Large intestine (tissue), 3 donors: Measurements from ENCODE around the gene NUP37. TPM values are rescaled to one million over a fixed set of nuclear protein-coding genes. Genes with fewer than 3 reads are reported as not detected.

Source experiments
- DNase-seq, 2 donors: peaks; one replicate each; pipeline versions ENCODE4 v3.0.0 to v3.0.0-alpha.2; 2013
- H3K27ac ChIP-seq: one replicate; pipeline ENCODE4 v1.5.1; 2013; ENCODE audit warnings: low read length
- H3K27me3 ChIP-seq: 2 replicates; pipeline ENCODE4 v1.6.1; 2013; ENCODE audit warnings: low read length; ENCODE audit not compliant: control insufficient read depth, insufficient read depth
- H3K36me3 ChIP-seq: 2 replicates; pipeline ENCODE4 v1.6.1; 2013; ENCODE audit warnings: low read length; ENCODE audit not compliant: control insufficient read depth, insufficient read depth
- H3K4me1 ChIP-seq: one replicate; pipeline ENCODE4 v1.6.1; 2013; ENCODE audit warnings: low read length; ENCODE audit not compliant: control insufficient read depth, insufficient read depth
- H3K4me3 ChIP-seq: one replicate; pipeline ENCODE4 v1.5.1; 2013; ENCODE audit warnings: low read length
- H3K9me3 ChIP-seq: one replicate; pipeline ENCODE4 v1.6.1; 2013; ENCODE audit warnings: mild to moderate bottlenecking, low read depth, low read length, moderate library complexity; ENCODE audit not compliant: control insufficient read depth
- WGBS: methylation state at CpG from one replicate; pipeline ENCODE4 v1.1.5; 2013; ENCODE audit warnings: low lambda C conversion rate; ENCODE audit not compliant: insufficient coverage; 5-methylcytosine and 5-hydroxymethylcytosine counted together
- polyA plus RNA-seq: library from polyadenylated mRNA; unstranded; fragments of 120-200 nt; gene quantifications from one replicate; pipeline ENCODE4 v1.2.1, GENCODE V29; 2013

The NUP37 gene
- polyA plus RNA-seq, 1 donor: 27.2 TPM

- 50% methylated on average over 2 of the region's 3 CpGs for WGBS
- no peak overlapping the region for H3K27ac ChIP-seq
- DNase-seq: no peak
- peaks cover 18% of the 10 kb centered on the region for H3K36me3 ChIP-seq
- H3K4me3 ChIP-seq: no peak overlapping the region
- no peaks in the 10 kb centered on the region for H3K27me3 ChIP-seq
- H3K4me1 ChIP-seq: no peaks in the 10 kb centered on the region
- no peaks in the 10 kb centered on the region for H3K9me3 ChIP-seq
These were observed 85.7 kb downstream of the NUP37 start for GRCh38 chr12:102033991-102034745.

- no peaks in the 10 kb centered on the region for H3K4me1 ChIP-seq
- no peak overlapping the region for H3K27ac ChIP-seq
- no peaks in the 10 kb centered on the region for H3K9me3 ChIP-seq
- peaks cover 9% of the 10 kb centered on the region for H3K36me3 ChIP-seq
- H3K4me3 ChIP-seq: no peak overlapping the region
- no peak for DNase-seq
- no peaks in the 10 kb centered on the region for H3K27me3 ChIP-seq
These were observed 88.1 kb downstream of the NUP37 start for GRCh38 chr12:102031852-102032251.

- Histone ChIP-seq H3K4me1 (no peaks in the 10 kb centered on the region), H3K9me3 (no peaks in the 10 kb centered on the region), H3K27me3 (no peaks in the 10 kb centered on the region), H3K36me3 (peaks cover 3% of the 10 kb centered on the region), H3K4me3 (no peak overlapping the region), H3K27ac (no peak overlapping the region)
- no peak for DNase-seq
- no CpG with 5 or more reads among the region's 4 CpGs for WGBS
These were observed 90.8 kb downstream of the NUP37 start for GRCh38 chr12:102029141-102029540.

- no peak overlapping the region for H3K27ac ChIP-seq
These were observed 93.2 kb downstream of the NUP37 start for GRCh38 chr12:102026728-102027127.

GRCh38 chr12:102024765-102025164, 95.1 kb downstream of the NUP37 start:
- peaks cover 10% of the 10 kb centered on the region for H3K36me3 ChIP-seq
- no peaks in the 10 kb centered on the region for H3K9me3 ChIP-seq
- no peak overlapping the region for H3K27ac ChIP-seq
- no peaks in the 10 kb centered on the region for H3K4me1 ChIP-seq
- H3K27me3 ChIP-seq: no peaks in the 10 kb centered on the region
- 100% methylated on average over 1 of the region's 2 CpGs for WGBS
- no peak overlapping the region for H3K4me3 ChIP-seq
- no peak for DNase-seq

More at GRCh38 chr12:102026728-102027127, 93.2 kb downstream of the NUP37 start:
- Histone ChIP-seq H3K4me3 (no peak overlapping the region), H3K9me3 (no peaks in the 10 kb centered on the region), H3K27me3 (no peaks in the 10 kb centered on the region), H3K36me3 (peaks cover 10% of the 10 kb centered on the region), H3K4me1 (no peaks in the 10 kb centered on the region)
- WGBS: no CpG with 5 or more reads among the region's 1 CpG
- no peak for DNase-seq

- Histone ChIP-seq H3K27ac (no peak overlapping the region), H3K27me3 (no peaks in the 10 kb centered on the region), H3K36me3 (peaks cover 11% of the 10 kb centered on the region), H3K4me3 (no peak overlapping the region), H3K9me3 (no peaks in the 10 kb centered on the region), H3K4me1 (no peaks in the 10 kb centered on the region)
- no peak for DNase-seq
- 78% methylated on average over 1 of the region's 3 CpGs for WGBS
These were observed 96.5 kb downstream of the NUP37 start for GRCh38 chr12:102023343-102023930.

Other genes starting within 250 kb of the NUP37 start
- 7.8 TPM for gene DRAM1, start 242.5 kb downstream of the NUP37 start, polyA plus RNA-seq
- gene WASHC3, start 58.1 kb downstream of the NUP37 start, polyA plus RNA-seq: 39.9 TPM
- gene PARPBP, start 69 bp upstream of the NUP37 start, polyA plus RNA-seq: 9.3 TPM
- 0.18 TPM for gene PMCH, start 77.7 kb upstream of the NUP37 start, polyA plus RNA-seq